ENCODE measurements around the gene VPS26C.

The VPS26C gene

DNA sequence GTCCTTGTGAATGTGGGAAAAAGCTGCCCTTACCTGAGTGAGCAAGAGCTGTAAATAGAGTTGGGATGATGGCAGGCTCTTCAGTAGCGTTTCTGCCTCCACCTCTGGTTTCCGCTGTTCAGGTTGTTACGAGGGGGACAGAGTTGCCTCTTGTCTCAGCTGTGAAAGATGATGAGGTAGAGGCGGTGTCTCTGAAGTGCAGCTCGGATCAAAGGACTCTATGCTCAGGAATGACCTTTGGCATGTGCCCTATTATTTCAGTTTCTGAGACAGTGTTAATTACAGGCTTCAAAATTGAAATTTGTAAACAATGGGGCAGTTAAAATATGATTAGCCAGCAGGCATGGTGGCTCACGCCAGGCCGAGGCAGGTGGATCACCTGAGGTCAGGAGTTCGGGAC is 70.3 kb downstream of the VPS26C start:
- no peak overlapping the region for H3K27ac ChIP-seq
- no peaks in the 10 kb centered on the region for H3K27me3 ChIP-seq
- no peaks in the 10 kb centered on the region for H3K9me3 ChIP-seq
- TF ChIP-seq CTCF (IDR thresholded peaks at IDR 0.05), result no peak
- peaks cover 76% of the 10 kb centered on the region for H3K36me3 ChIP-seq
- H3K4me3 ChIP-seq (ENCODE audit: low read depth in 1 of 2, low read length in 1 of 2), result no peak overlapping the region
- H3K4me1 ChIP-seq (ENCODE audit: control insufficient read depth in 1 of 2, insufficient read depth in 1 of 2, low read depth in 1 of 2, low read length in 1 of 2), result no peaks in the 10 kb centered on the region

GRCh38 chr21:37195610-37196009 is 71.5 kb downstream of the VPS26C start:
- Histone ChIP-seq H3K9me3 (no peaks in the 10 kb centered on the region), H3K36me3 (peaks cover 72% of the 10 kb centered on the region), H3K4me1 (ENCODE audit: control insufficient read depth in 1 of 2, insufficient read depth in 1 of 2, low read depth in 1 of 2, low read length in 1 of 2) (no peaks in the 10 kb centered on the region), H3K27ac (no peak overlapping the region), H3K27me3 (no peaks in the 10 kb centered on the region), H3K4me3 (ENCODE audit: low read depth in 1 of 2, low read length in 1 of 2) (no peak overlapping the region)
- TF ChIP-seq CTCF (IDR thresholded peaks at IDR 0.05), result no peak

- no peak for TF ChIP-seq CTCF (IDR thresholded peaks at IDR 0.05)
- H3K27ac ChIP-seq, result no peak overlapping the region
- H3K9me3 ChIP-seq, result no peaks in the 10 kb centered on the region
- H3K4me1 ChIP-seq (ENCODE audit: control insufficient read depth in 1 of 2, insufficient read depth in 1 of 2, low read depth in 1 of 2, low read length in 1 of 2), result no peaks in the 10 kb centered on the region
- H3K4me3 ChIP-seq (ENCODE audit: low read depth in 1 of 2, low read length in 1 of 2), result no peak overlapping the region
- H3K27me3 ChIP-seq, result no peaks in the 10 kb centered on the region
- peaks cover 72% of the 10 kb centered on the region for H3K36me3 ChIP-seq
These were observed 72.1 kb downstream of the VPS26C start for GRCh38 chr21:37195059-37195458.

DNA sequence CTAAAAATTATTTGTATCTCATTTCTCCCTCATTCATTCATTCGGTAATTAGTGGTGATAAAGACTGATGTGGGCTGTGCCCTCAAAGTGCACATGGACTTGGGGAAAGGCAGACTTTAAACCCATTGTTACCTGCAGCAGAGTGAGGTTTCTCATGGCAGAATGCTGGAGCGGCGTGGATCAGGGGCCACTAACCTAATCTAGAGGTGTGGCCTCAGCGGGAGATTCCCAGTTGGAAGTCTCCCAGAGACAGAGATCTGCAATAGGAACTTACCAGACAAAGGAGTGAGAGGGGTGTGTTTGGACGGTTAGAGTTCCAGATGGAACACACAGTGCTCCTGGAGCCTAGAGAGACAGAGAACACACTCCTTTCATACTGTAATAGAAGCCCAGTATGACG is 73.5 kb downstream of the VPS26C start:
- no peak overlapping the region for H3K27ac ChIP-seq
- TF ChIP-seq CTCF (IDR thresholded peaks at IDR 0.05), result no peak
- no peaks in the 10 kb centered on the region for H3K9me3 ChIP-seq
- no peaks in the 10 kb centered on the region for H3K4me1 ChIP-seq (ENCODE audit: control insufficient read depth in 1 of 2, insufficient read depth in 1 of 2, low read depth in 1 of 2, low read length in 1 of 2)
- no peak overlapping the region for H3K4me3 ChIP-seq (ENCODE audit: low read depth in 1 of 2, low read length in 1 of 2)
- H3K27me3 ChIP-seq, result no peaks in the 10 kb centered on the region
- H3K36me3 ChIP-seq, result peaks cover 72% of the 10 kb centered on the region

DNA sequence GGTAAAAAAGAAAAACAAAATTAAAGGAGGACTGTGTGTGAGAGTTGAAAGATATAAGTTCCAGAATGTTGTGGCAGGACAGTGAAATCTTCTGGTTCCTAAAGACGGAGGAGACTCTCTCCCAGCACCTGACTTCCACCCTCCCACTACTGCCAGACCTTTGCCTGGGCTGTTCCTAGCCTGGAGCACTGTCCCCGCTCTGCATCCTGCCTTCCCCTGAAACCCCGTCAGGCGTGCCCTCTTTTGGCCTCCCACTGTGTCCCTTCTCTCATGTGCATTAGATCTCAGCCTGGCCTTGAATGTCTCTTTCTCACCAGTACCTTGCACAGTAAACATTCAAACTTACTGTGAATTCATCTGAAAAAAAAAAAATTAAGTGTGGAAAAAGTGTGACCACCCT is 74.1 kb downstream of the VPS26C start:
- TF ChIP-seq CTCF (IDR thresholded peaks at IDR 0.05), result no peak
- Histone ChIP-seq H3K4me3 (ENCODE audit: low read depth in 1 of 2, low read length in 1 of 2) (no peak overlapping the region), H3K9me3 (no peaks in the 10 kb centered on the region), H3K27ac (no peak overlapping the region), H3K4me1 (ENCODE audit: control insufficient read depth in 1 of 2, insufficient read depth in 1 of 2, low read depth in 1 of 2, low read length in 1 of 2) (no peaks in the 10 kb centered on the region), H3K36me3 (peaks cover 72% of the 10 kb centered on the region), H3K27me3 (no peaks in the 10 kb centered on the region)

GRCh38 chr21:37192019-37192418 is 75.1 kb downstream of the VPS26C start:
- no peak for TF ChIP-seq CTCF (IDR thresholded peaks at IDR 0.05)
- H3K36me3 ChIP-seq, result peaks cover 76% of the 10 kb centered on the region
- no peaks in the 10 kb centered on the region for H3K27me3 ChIP-seq
- no peak overlapping the region for H3K4me3 ChIP-seq (ENCODE audit: low read depth in 1 of 2, low read length in 1 of 2)
- H3K9me3 ChIP-seq, result no peaks in the 10 kb centered on the region
- no peak overlapping the region for H3K27ac ChIP-seq
- no peaks in the 10 kb centered on the region for H3K4me1 ChIP-seq (ENCODE audit: control insufficient read depth in 1 of 2, insufficient read depth in 1 of 2, low read depth in 1 of 2, low read length in 1 of 2)
